Stomach (tissue), 9 donors: ENCODE results near the gene MRPL12. TPM values are rescaled to one million over a fixed set of nuclear protein-coding genes. Genes with fewer than 3 reads are reported as not detected.

Experiments
- DNase-seq, 2 donors: peaks; one replicate each; pipeline versions ENCODE4 v3.0.0 to v3.0.0-alpha.2; 2013 to 2019
- H3K27ac ChIP-seq, 5 donors: fragments of 200-600 bp in 4 of 5; sonication (generic) in 4 of 5; one replicate each; pipeline ENCODE4 v1.5.1; 2013 to 2019; ENCODE audit warnings: mild to moderate bottlenecking in 1 of 5, moderate library complexity in 1 of 5
- H3K27me3 ChIP-seq, 3 donors: fragments of 200-600 bp; sonication (generic); one replicate each; pipeline ENCODE4 v1.5.1; 2017 to 2019; ENCODE audit warnings: mixed run types in 1 of 3
- H3K36me3 ChIP-seq, 4 donors: fragments of 200-600 bp; sonication (generic); 1 replicate in 3 of 4; 2 replicates in 1 of 4; pipeline ENCODE4 v1.5.1; 2016 to 2019
- H3K4me1 ChIP-seq, 4 donors: fragments of 200-600 bp; sonication (generic); one replicate each; pipeline ENCODE4 v1.5.1; 2016 to 2019
- H3K4me3 ChIP-seq, 4 donors: fragments of 200-600 bp; sonication (generic) in 3 of 4; one replicate each; pipeline ENCODE4 v1.5.1; 2016 to 2019; ENCODE audit warnings: mild to moderate bottlenecking in 1 of 4
- H3K9me3 ChIP-seq, 4 donors: fragments of 200-600 bp; sonication (generic); one replicate each; pipeline ENCODE4 v1.5.1; 2016 to 2019
- CTCF ChIP-seq, 7 experiments: fragments of 450-650 bp in 4 of 7; fragments of 200-600 bp in 3 of 7; sonication (generic) in 3 of 7; IDR thresholded peaks; one replicate each; pipeline ENCODE4 v1.5.1; 2016 to 2019; ENCODE audit warnings: antibody characterized with exemption in 7 of 7, control low read depth in 2 of 7, mild to moderate bottlenecking in 1 of 7
- EP300 ChIP-seq: sonication (generic); formaldehyde crosslinking; IDR thresholded peaks from one replicate; pipeline ENCODE4 v1.6.1; 2017; ENCODE audit warnings: antibody characterized with exemption
- POLR2A ChIP-seq, 4 donors: fragments of 450-650 bp; IDR thresholded peaks; one replicate each; pipeline ENCODE4 v1.6.1; 2016; ENCODE audit warnings: antibody characterized with exemption in 4 of 4, control low read depth in 2 of 4, mild to moderate bottlenecking in 1 of 4, moderate library complexity in 1 of 4
- POLR2AphosphoS5 ChIP-seq, 3 donors: sonication (generic); formaldehyde crosslinking; IDR thresholded peaks; one replicate each; pipeline ENCODE4 v1.6.1; 2016; ENCODE audit warnings: antibody characterized with exemption in 3 of 3
- WGBS, 5 donors: extraction: QIAGEN DNeasy Blood & Tissue Kit in 3 of 5; methylation state at CpG; one replicate each; pipeline versions ENCODE4 v1.1.5 to v1.1.7; 2013 to 2018; 5-methylcytosine and 5-hydroxymethylcytosine counted together
- intact Hi-C: fragments of 100-400 bp; cut with DNase I; formaldehyde crosslinking; loops from one replicate; pipeline ENCODE4 v1.15.1; 2023; ENCODE audit warnings: low total_unique reads
- polyA plus RNA-seq, 3 donors: library from polyadenylated mRNA; stranded (reverse); fragments of 200-250 nt; gene quantifications; one replicate each; pipeline ENCODE4 v1.2.3, GENCODE V29; 2013
- total RNA-seq, 5 donors: library from RNA; depleted of rRNA; stranded (reverse); fragments of >200 nt; gene quantifications; one replicate each; pipeline versions ENCODE4 v1.1.0 to v1.2.3, GENCODE V29; 2014 to 2016
- donor health status: healthy with polysubstance abuse.
- donor health status: Bipolar disorder and iron deficiency.
- donor health status: healthy.

Gene MRPL12
- total and polyA plus RNA-seq, 8 donors, result 3.5 to 178 (median 71.0) TPM

- Histone ChIP-seq H3K27ac (peak overlapping the region in 1 of 5 donors; percentile 13), H3K4me1 (peaks cover 16 to 31% (median 30%) of the 10 kb centered on the region in 4 donors), H3K9me3 (no peaks in the 10 kb centered on the region), H3K4me3 (no peak overlapping the region), H3K36me3 (peaks cover 4 to 51% (median 48%) of the 10 kb centered on the region in 4 donors), H3K27me3 (peaks cover 0 to 12% (median 0%) of the 10 kb centered on the region in 3 donors)
- intact Hi-C loops, result no loop called here
- DNase-seq, result no peak
- 78 to 91% (median 88%) methylated on average over 23 to 33 of the region's 33 CpGs for WGBS, 5 donors
- TF ChIP-seq POLR2AphosphoS5 (IDR thresholded peaks at IDR 0.05), result no peak
- TF ChIP-seq EP300, result no peak
- no peak for TF ChIP-seq POLR2A (IDR thresholded peaks at IDR 0.05)
- TF ChIP-seq CTCF (IDR thresholded peaks at IDR 0.05), result no peak
These were observed 17.3 kb downstream of the MRPL12 start for GRCh38 chr17:81720267-81721071.

GRCh38 chr17:81722184-81723120, 19.3 kb downstream of the MRPL12 start:
- WGBS, 5 donors, result 28 to 43% (median 37%) methylated on average over 8 to 10 of the region's 10 CpGs
- H3K9me3 ChIP-seq, result no peaks in the 10 kb centered on the region
- H3K27ac ChIP-seq, result peak overlapping the region; percentile 30 to 76 (median 65)
- peaks cover 16 to 45% (median 32%) of the 10 kb centered on the region in 4 donors for H3K4me1 ChIP-seq
- H3K36me3 ChIP-seq, result peaks cover 4 to 33% (median 32%) of the 10 kb centered on the region in 4 donors
- peaks cover 0 to 26% (median 0%) of the 10 kb centered on the region in 3 donors for H3K27me3 ChIP-seq
- intact Hi-C loops, result no loop called here
- H3K4me3 ChIP-seq, result no peak overlapping the region
- TF ChIP-seq POLR2AphosphoS5 (IDR thresholded peaks at IDR 0.05) (peak in 2 of 3 donors; percentile 65 to 82), EP300 (no peak)
- DNase-seq, result peak; percentile 70 to 94

- H3K4me3 ChIP-seq, result no peak overlapping the region
- H3K9me3 ChIP-seq, result no peaks in the 10 kb centered on the region
- intact Hi-C loops, result no loop called here
- TF ChIP-seq CTCF (IDR thresholded peaks at IDR 0.05) (no peak), POLR2AphosphoS5 (IDR thresholded peaks at IDR 0.05) (no peak), EP300 (no peak), POLR2A (IDR thresholded peaks at IDR 0.05) (no peak)
- DNase-seq, result peak in 1 of 2 donors; percentile 61
- H3K36me3 ChIP-seq, result peaks cover 0 to 20% (median 20%) of the 10 kb centered on the region in 4 donors
- 24 to 41% (median 37%) methylated on average over 12 of the region's 12 CpGs for WGBS, 5 donors
- H3K27me3 ChIP-seq, result peaks cover 0 to 30% (median 0%) of the 10 kb centered on the region in 3 donors
- H3K27ac ChIP-seq, result peak overlapping the region in 4 of 5 donors; percentile 45 to 76 (median 72)
- H3K4me1 ChIP-seq, result peaks cover 16 to 45% (median 32%) of the 10 kb centered on the region in 4 donors
These were observed 20.6 kb downstream of the MRPL12 start for GRCh38 chr17:81723651-81724209.

- Histone ChIP-seq H3K4me1 (peaks cover 16 to 45% (median 32%) of the 10 kb centered on the region in 4 donors), H3K36me3 (peaks cover 0 to 3% (median 2%) of the 10 kb centered on the region in 4 donors), H3K4me3 (no peak overlapping the region), H3K27me3 (peaks cover 0 to 41% (median 0%) of the 10 kb centered on the region in 3 donors), H3K27ac (peak overlapping the region in 3 of 5 donors; percentile 53 to 73 (median 65)), H3K9me3 (no peaks in the 10 kb centered on the region)
- intact Hi-C loops, result no loop called here
- TF ChIP-seq POLR2A (IDR thresholded peaks at IDR 0.05) (no peak), CTCF (IDR thresholded peaks at IDR 0.05) (no peak), EP300 (no peak), POLR2AphosphoS5 (IDR thresholded peaks at IDR 0.05) (no peak)
- DNase-seq, result no peak
- WGBS, 5 donors, result 82 to 89% (median 83%) methylated on average over 7 to 9 of the region's 9 CpGs
These were observed 22.3 kb downstream of the MRPL12 start for GRCh38 chr17:81725439-81725838.
